ENCODE results near the gene NAT16.
"Not testable (repeated sequence)": the region's sequence is repeated elsewhere in the genome, so short reads cannot be mapped to it uniquely, and the experiment has no call there.

The NAT16 gene

GRCh38 chr7:101125989-101126650, 54.0 kb downstream of the NAT16 start:
- peak; percentile 79 for DNase-seq

DNA sequence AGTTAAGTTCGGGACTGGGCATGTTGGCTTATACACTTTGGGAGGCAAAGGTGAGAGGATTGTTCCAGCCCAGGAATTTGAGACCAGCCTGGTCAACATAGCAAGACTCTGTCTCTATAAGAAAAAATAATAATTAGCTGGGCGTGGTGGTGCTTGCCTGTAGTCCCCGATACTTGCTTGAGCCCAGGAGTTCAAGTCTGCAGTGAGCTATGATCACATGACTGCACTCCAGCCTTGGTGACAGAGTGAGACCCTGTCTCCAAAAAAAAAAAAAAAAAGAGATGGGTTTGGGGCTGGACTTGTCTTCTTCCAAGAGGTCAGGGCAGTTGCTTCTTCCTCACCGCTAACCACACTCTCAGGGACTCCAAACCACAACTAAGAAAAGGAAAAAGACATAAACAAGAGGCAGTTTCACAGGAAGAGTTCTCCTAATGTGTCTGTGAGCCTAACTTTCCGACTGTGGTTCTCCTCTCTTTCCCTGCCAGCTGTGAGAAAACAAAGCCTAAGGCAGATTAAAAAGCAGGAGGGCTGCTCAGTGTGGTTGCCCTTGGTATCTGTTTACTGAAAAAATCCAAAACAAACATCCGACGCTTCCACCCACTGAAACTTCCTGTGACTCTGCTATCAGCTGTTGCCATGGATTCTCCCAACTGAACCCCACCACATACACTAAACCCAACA, 55.6 kb downstream of the NAT16 start:
- no peak for DNase-seq

GRCh38 chr7:101123703-101124068, 56.4 kb downstream of the NAT16 start:
- DNase-seq = no peak

- no peak for DNase-seq
Observed at GRCh38 chr7:101122933-101123702, 57.0 kb downstream of the NAT16 start.

- DNase-seq = peak; percentile 90
Observed at GRCh38 chr7:101121991-101122932, 57.8 kb downstream of the NAT16 start.

DNA sequence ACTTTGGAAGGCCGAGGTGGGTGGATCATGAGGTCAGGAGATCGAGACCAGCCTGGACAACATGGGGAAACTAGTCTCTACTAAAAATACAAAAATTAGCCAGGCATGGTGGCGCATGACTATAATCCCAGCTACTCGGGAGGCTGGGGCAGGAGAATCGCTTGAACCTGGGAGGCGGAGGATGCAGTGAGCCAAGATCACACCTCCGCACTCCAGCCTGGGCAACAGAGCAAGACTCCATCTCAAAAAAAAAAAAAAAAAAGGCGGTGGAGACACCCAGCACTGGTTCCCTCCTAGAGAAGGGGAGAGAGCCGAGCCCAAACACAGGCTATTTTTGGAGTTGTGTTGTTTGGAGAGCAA, 58.5 kb downstream of the NAT16 start:
- not testable (repeated sequence) for DNase-seq

All from right forelimb (tissue), 1 donor.